ENCODE data around the gene PCSK5. TPM values are rescaled to one million over a fixed set of nuclear protein-coding genes. Genes with fewer than 3 reads are reported as not detected.
"Not testable (repeated sequence)": the region's sequence is repeated elsewhere in the genome, so short reads cannot be mapped to it uniquely, and the experiment has no call there.

PCSK5 gene
- total RNA-seq, 2 donors from 2014 or later = 2.5 to 3.5 TPM

DNA sequence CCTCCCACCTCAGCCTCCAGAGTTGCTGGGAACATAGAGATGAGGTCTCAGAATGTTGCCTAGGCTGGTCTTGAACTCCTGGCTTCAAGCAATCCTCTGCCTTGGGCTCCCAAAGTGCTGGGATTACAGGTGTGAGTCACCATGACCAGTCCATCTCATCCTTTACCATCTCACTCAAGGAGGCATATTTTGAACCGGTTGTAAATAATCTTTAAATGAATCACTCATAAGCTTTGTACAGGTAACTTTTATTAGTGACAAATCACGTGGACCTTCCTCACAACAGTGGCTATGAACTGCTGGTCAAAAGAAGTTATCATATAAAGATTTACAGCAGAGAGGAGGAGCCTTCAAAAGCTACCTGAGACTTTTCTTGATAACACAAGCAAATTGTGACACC is 433.0 kb downstream of the PCSK5 start:
- H3K36me3 Mint-ChIP-seq (ENCODE audit: low read depth) = no peaks in the 10 kb centered on the region

DNA sequence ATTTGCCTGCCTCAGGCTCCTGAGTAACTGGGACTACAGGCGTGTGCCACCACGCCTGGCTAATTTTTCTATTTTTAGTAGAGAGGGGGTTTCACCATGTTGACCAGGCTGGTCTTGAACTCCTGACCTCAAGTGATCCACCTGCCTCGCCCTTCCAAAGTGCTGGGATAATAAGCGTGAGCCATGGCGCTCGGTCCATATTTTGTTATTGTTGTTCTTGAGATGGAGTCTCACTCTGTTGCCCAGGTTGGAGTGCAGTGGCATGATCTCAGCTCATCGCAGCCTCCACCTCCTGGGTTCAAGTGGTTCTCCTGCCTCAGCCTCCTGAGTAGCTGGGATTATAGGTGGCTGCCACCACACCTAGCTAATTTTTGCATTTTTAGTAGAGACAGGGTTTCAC is 433.6 kb downstream of the PCSK5 start:
- H3K27ac Mint-ChIP-seq; H3K36me3 Mint-ChIP-seq (ENCODE audit: low read depth); H3K4me3 ChIP-seq (ENCODE audit: low read length); H3K9me3 Mint-ChIP-seq; H3K4me1 Mint-ChIP-seq; H3K4me1 ChIP-seq (ENCODE audit: control insufficient read depth, insufficient read depth, low read length); H3K36me3 ChIP-seq (ENCODE audit: control insufficient read depth, insufficient read depth, low read length); H3K4me3 Mint-ChIP-seq; DNase-seq; H3K9me3 ChIP-seq (ENCODE audit: control insufficient read depth, low read length); H3K9ac ChIP-seq (ENCODE audit: extremely low read depth, low read length, poor library complexity, severe bottlenecking); H3K27me3 ChIP-seq (ENCODE audit: control insufficient read depth, insufficient read depth, low read length, poor library complexity, severe bottlenecking); H3K27me3 Mint-ChIP-seq (ENCODE audit: insufficient read depth); H3K27ac ChIP-seq (ENCODE audit: low read depth, low read length): not testable (repeated sequence)
- WGBS, 2 experiments (ENCODE audit: insufficient coverage in 1 of 2, insufficient read length in 1 of 2) = 90 to 93% methylated on average over 3 to 7 of the region's 7 CpGs

More for the DNA sequence above, 433.0 kb downstream of the PCSK5 start:
- DNase-seq = no peak
- Mint-ChIP-seq H3K27ac (no peak overlapping the region), H3K27me3 (ENCODE audit: insufficient read depth) (no peaks in the 10 kb centered on the region), H3K4me1 (no peaks in the 10 kb centered on the region), H3K9me3 (no peaks in the 10 kb centered on the region), H3K4me3 (no peak overlapping the region)
- Histone ChIP-seq H3K4me1 (ENCODE audit: control insufficient read depth, insufficient read depth, low read length) (no peaks in the 10 kb centered on the region), H3K27me3 (ENCODE audit: control insufficient read depth, insufficient read depth, low read length, poor library complexity, severe bottlenecking) (no peaks in the 10 kb centered on the region), H3K9ac (ENCODE audit: extremely low read depth, low read length, poor library complexity, severe bottlenecking) (no peak overlapping the region), H3K27ac (ENCODE audit: low read depth, low read length) (no peak overlapping the region), H3K9me3 (ENCODE audit: control insufficient read depth, low read length) (no peaks in the 10 kb centered on the region), H3K4me3 (ENCODE audit: low read length) (no peak overlapping the region), H3K36me3 (ENCODE audit: control insufficient read depth, insufficient read depth, low read length) (no peaks in the 10 kb centered on the region)
- TF ChIP-seq, protein P1, sequence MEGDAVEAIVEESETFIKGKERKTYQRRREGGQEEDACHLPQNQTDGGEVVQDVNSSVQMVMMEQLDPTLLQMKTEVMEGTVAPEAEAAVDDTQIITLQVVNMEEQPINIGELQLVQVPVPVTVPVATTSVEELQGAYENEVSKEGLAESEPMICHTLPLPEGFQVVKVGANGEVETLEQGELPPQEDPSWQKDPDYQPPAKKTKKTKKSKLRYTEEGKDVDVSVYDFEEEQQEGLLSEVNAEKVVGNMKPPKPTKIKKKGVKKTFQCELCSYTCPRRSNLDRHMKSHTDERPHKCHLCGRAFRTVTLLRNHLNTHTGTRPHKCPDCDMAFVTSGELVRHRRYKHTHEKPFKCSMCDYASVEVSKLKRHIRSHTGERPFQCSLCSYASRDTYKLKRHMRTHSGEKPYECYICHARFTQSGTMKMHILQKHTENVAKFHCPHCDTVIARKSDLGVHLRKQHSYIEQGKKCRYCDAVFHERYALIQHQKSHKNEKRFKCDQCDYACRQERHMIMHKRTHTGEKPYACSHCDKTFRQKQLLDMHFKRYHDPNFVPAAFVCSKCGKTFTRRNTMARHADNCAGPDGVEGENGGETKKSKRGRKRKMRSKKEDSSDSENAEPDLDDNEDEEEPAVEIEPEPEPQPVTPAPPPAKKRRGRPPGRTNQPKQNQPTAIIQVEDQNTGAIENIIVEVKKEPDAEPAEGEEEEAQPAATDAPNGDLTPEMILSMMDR (conservative IDR thresholded peaks at IDR 0.05) = no peak
- 82 to 92% methylated on average over 1 to 2 of the region's 2 CpGs for WGBS, 2 experiments (ENCODE audit: insufficient coverage in 1 of 2, insufficient read length in 1 of 2)

DNA sequence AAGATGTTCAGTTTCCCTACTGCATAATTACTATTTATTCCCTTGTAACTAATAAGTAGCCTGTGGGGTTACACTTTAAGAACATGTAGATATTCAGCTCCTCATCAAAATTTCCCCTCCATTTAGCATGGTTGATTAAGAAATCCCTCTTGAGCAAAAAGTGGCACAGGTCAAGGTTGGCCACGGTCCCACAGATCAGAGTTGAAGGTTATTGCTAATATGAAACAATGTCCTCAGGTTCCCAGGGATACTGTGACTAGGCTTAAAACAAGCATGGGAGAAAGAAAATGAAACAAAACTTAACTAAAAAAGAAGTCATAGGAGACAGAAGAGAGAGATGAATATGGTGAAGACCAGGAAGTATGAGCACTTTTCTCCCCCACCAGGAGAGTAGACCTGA is 439.6 kb downstream of the PCSK5 start:
- no peak overlapping the region for H3K4me3 ChIP-seq (ENCODE audit: low read length)
- peaks cover 10% of the 10 kb centered on the region for H3K27me3 Mint-ChIP-seq (ENCODE audit: insufficient read depth)
- H3K4me1 ChIP-seq (ENCODE audit: control insufficient read depth, insufficient read depth, low read length) = no peaks in the 10 kb centered on the region
- H3K36me3 Mint-ChIP-seq (ENCODE audit: low read depth) = no peaks in the 10 kb centered on the region
- TF ChIP-seq, protein P1 (conservative IDR thresholded peaks at IDR 0.05) = no peak
- no peak overlapping the region for H3K27ac Mint-ChIP-seq
- peaks cover 5% of the 10 kb centered on the region for H3K9me3 ChIP-seq (ENCODE audit: control insufficient read depth, low read length)
- peaks cover 4% of the 10 kb centered on the region for H3K9me3 Mint-ChIP-seq
- peak; percentile 2 for DNase-seq
- H3K36me3 ChIP-seq (ENCODE audit: control insufficient read depth, insufficient read depth, low read length) = no peaks in the 10 kb centered on the region
- H3K4me1 Mint-ChIP-seq = peaks cover 5% of the 10 kb centered on the region
- 93% methylated on average over 1 of the region's 1 CpG; no CpG with 5 or more reads in 1 of the 2 experiments for WGBS, 2 experiments (ENCODE audit: insufficient coverage in 1 of 2, insufficient read length in 1 of 2)
- H3K27me3 ChIP-seq (ENCODE audit: control insufficient read depth, insufficient read depth, low read length, poor library complexity, severe bottlenecking) = no peaks in the 10 kb centered on the region
- H3K27ac ChIP-seq (ENCODE audit: low read depth, low read length) = no peak overlapping the region
- no peak overlapping the region for H3K4me3 Mint-ChIP-seq
- H3K9ac ChIP-seq (ENCODE audit: extremely low read depth, low read length, poor library complexity, severe bottlenecking) = no peak overlapping the region

DNA sequence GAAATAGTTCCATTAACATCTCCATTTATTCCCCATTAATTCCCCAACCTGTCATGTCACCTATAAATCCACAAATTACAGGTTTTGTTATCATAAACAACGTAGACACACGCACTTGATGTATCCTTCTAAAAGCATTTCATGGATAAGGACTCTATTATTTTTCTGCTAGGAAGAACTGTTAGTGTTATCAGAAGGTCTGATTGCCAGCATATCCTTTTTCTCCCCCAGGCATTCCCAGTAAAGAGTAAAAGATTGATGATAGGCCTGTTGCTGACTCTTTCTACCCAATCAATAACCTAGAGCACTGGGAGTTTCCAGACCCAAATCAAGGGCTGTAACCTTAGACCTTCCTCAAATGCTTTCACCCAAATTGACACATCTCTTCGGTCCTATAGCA is 442.9 kb downstream of the PCSK5 start:
- Histone ChIP-seq H3K4me3 (ENCODE audit: low read length) (no peak overlapping the region), H3K27me3 (ENCODE audit: control insufficient read depth, insufficient read depth, low read length, poor library complexity, severe bottlenecking) (no peaks in the 10 kb centered on the region), H3K27ac (ENCODE audit: low read depth, low read length) (no peak overlapping the region), H3K36me3 (ENCODE audit: control insufficient read depth, insufficient read depth, low read length) (no peaks in the 10 kb centered on the region), H3K9ac (ENCODE audit: extremely low read depth, low read length, poor library complexity, severe bottlenecking) (no peak overlapping the region), H3K4me1 (ENCODE audit: control insufficient read depth, insufficient read depth, low read length) (peaks cover 4% of the 10 kb centered on the region), H3K9me3 (ENCODE audit: control insufficient read depth, low read length) (peaks cover 5% of the 10 kb centered on the region)
- H3K27me3 Mint-ChIP-seq (ENCODE audit: insufficient read depth) = peaks cover 10% of the 10 kb centered on the region
- 94 to 100% methylated on average over 1 to 3 of the region's 3 CpGs for WGBS, 2 experiments (ENCODE audit: insufficient coverage in 1 of 2, insufficient read length in 1 of 2)
- H3K27ac Mint-ChIP-seq = no peak overlapping the region
- peaks cover 5% of the 10 kb centered on the region for H3K4me1 Mint-ChIP-seq
- DNase-seq = peak; percentile 7
- H3K4me3 Mint-ChIP-seq = no peak overlapping the region
- peaks cover 4% of the 10 kb centered on the region for H3K9me3 Mint-ChIP-seq
- TF ChIP-seq, protein P1 (conservative IDR thresholded peaks at IDR 0.05) = no peak
- H3K36me3 Mint-ChIP-seq (ENCODE audit: low read depth) = no peaks in the 10 kb centered on the region

Measured in endodermal cell (in vitro differentiated cells).